K562 (cell line): Measurements from ENCODE around the gene ARL4D. TPM values are rescaled to one million over a fixed set of nuclear protein-coding genes. Genes with fewer than 3 reads are reported as not detected.

ENCODE experiments used
- ASH1L ChIP-seq: fragments of 450-650 bp; IDR thresholded peaks from 2 replicates; pipeline ENCODE4 v1.6.1; 2018; ENCODE audit warnings: borderline replicate concordance, mild to moderate bottlenecking, low read depth; ENCODE audit not compliant: partially characterized antibody
- CC2D1A ChIP-seq: fragments of 450-650 bp; IDR thresholded peaks from 2 replicates; pipeline ENCODE4 v1.6.1; 2017; ENCODE audit warnings: mild to moderate bottlenecking
- CHD2 ChIP-seq: IDR thresholded peaks from 2 replicates; pipeline ENCODE4 v1.6.1; 2011; ENCODE audit warnings: low read depth, low read length
- DNMT1 ChIP-seq: fragments of 450-650 bp; IDR thresholded peaks from 2 replicates; pipeline ENCODE4 v1.6.1; 2016; ENCODE audit warnings: antibody characterized with exemption, mild to moderate bottlenecking
- MECOM ChIP-seq: fragments of 250-450 bp; sonication (Bioruptor Pico); IDR thresholded peaks from 2 replicates; pipeline ENCODE4 v1.8.0; 2022; ENCODE audit warnings: inconsistent platforms
- MTF1 ChIP-seq: fragments of 250-450 bp; sonication (Bioruptor Pico); IDR thresholded peaks from 2 replicates; pipeline ENCODE4 v1.9.0; 2021; ENCODE audit warnings: moderate library complexity, mild to moderate bottlenecking, inconsistent platforms, borderline replicate concordance
- PHTF2 ChIP-seq: fragments of 250-450 bp; sonication (Bioruptor Pico); IDR thresholded peaks from 2 replicates; pipeline ENCODE4 v1.5.0; 2021; ENCODE audit warnings: mild to moderate bottlenecking
- RCOR1 ChIP-seq, 2 experiments: IDR thresholded peaks; 2 replicates each; pipeline ENCODE4 v1.6.1; 2012; ENCODE audit warnings: low read depth in 2 of 2, low read length in 2 of 2, borderline replicate concordance in 1 of 2, improper control_type of control experiment in 1 of 2
- STAT5B ChIP-seq: fragments of 250-450 bp; sonication (Bioruptor Pico); IDR thresholded peaks from 2 replicates; pipeline ENCODE4 v1.8.0; 2021; ENCODE audit warnings: mild to moderate bottlenecking, inconsistent platforms
- YBX1 ChIP-seq: fragments of 450-650 bp; IDR thresholded peaks from 2 replicates; pipeline ENCODE4 v1.7.1; 2016; ENCODE audit warnings: mild to moderate bottlenecking
- ZNF124 ChIP-seq: sonication (generic); formaldehyde crosslinking; IDR thresholded peaks from 2 replicates; pipeline ENCODE4 v1.8.1; 2022; ENCODE audit warnings: missing genetic modification reagents
- ZNF197 ChIP-seq: fragments of 200-800 bp; sonication (Bioruptor generic); IDR thresholded peaks from 2 replicates; pipeline ENCODE4 v1.6.1; 2016; ENCODE audit warnings: low read depth, missing genetic modification characterization, missing compliant biosample characterization
- polyA plus RNA-seq, 8 experiments: library from polyadenylated mRNA; depleted of rRNA in 4 of 8; stranded (reverse) in 5 of 8; unstranded in 3 of 8; fragments of >200 nt; fragmentation: Nextera tagmentation in 2 of 8; fragmentation: Illumina TruSeq in 1 of 8; extraction: Ambion mirVana in 2 of 8; extraction: Trizol in 1 of 8; gene quantifications; 2 replicates each; pipeline versions ENCODE4 v1.2.1 to v1.2.3, GENCODE V29; 2011 to 2014; ENCODE audit warnings: inconsistent platforms in 1 of 8, missing spikeins in 1 of 8
- total RNA-seq, 7 experiments: library from RNA; depleted of rRNA in 6 of 7; stranded (reverse); fragments of >200 nt in 6 of 7; fragmentation: Illumina TruSeq in 2 of 7; extraction: Trizol in 2 of 7; gene quantifications; 2 replicates each; pipeline versions ENCODE4 v1.2.1 to v1.2.3, GENCODE V29; 2011 to 2021; ENCODE audit warnings: low replicate concordance in 1 of 7
- TF ChIP-seq, protein P1 (sequence below): sonication (generic); formaldehyde crosslinking; IDR thresholded peaks from 2 replicates; pipeline ENCODE4 v1.8.0; 2023; ENCODE audit warnings: mild to moderate bottlenecking, missing genetic modification reagents
- TF ChIP-seq, protein P2 (sequence below): fragments of 450-650 bp; IDR thresholded peaks from 2 replicates; pipeline ENCODE4 v1.6.1; 2017; ENCODE audit warnings: antibody characterized with exemption
- TF ChIP-seq, protein P3 (sequence below): fragments of 450-650 bp; IDR thresholded peaks from 2 replicates; pipeline ENCODE4 v1.6.1; 2018; ENCODE audit warnings: mild to moderate bottlenecking, low read depth; ENCODE audit not compliant: partially characterized antibody
- TF ChIP-seq, protein P4 (sequence below): fragments of 450-650 bp; IDR thresholded peaks from one replicate; pipeline ENCODE4 v1.6.1; 2018; ENCODE audit warnings: mild to moderate bottlenecking, moderate library complexity; ENCODE audit not compliant: partially characterized antibody
- TF ChIP-seq, protein P5 (sequence below): fragments of 450-650 bp; IDR thresholded peaks from 2 replicates; pipeline ENCODE4 v1.6.1; 2018; ENCODE audit not compliant: partially characterized antibody

ARL4D gene
- total and polyA plus RNA-seq, 9 of the 15 experiments (the other 6 are each of a cell fraction or from before 2014, with no cell fraction given) = 0.07 to 0.53 (median 0.28) TPM; not detected in 1

DNA sequence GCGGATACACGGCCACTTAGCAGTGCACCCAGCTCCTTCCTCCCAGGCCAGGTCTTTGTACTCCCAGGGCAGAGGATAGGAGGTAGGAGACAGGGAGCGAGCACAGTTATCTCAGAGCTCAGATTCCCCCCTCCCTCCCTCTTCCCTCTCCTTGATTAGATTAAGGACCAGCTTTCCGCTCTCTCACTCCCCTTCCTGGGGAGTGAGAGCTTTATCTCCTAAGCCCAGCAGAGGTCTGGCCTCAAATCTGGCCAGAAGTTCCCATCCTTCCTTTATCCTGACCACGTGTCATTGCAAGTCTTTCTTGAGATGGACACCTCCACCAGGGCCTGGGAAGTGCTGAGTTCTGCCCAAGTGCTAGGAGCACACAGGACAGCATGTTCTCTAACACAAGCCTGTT is 5.1 kb downstream of the ARL4D start (continued):
- TF ChIP-seq, protein P1, sequence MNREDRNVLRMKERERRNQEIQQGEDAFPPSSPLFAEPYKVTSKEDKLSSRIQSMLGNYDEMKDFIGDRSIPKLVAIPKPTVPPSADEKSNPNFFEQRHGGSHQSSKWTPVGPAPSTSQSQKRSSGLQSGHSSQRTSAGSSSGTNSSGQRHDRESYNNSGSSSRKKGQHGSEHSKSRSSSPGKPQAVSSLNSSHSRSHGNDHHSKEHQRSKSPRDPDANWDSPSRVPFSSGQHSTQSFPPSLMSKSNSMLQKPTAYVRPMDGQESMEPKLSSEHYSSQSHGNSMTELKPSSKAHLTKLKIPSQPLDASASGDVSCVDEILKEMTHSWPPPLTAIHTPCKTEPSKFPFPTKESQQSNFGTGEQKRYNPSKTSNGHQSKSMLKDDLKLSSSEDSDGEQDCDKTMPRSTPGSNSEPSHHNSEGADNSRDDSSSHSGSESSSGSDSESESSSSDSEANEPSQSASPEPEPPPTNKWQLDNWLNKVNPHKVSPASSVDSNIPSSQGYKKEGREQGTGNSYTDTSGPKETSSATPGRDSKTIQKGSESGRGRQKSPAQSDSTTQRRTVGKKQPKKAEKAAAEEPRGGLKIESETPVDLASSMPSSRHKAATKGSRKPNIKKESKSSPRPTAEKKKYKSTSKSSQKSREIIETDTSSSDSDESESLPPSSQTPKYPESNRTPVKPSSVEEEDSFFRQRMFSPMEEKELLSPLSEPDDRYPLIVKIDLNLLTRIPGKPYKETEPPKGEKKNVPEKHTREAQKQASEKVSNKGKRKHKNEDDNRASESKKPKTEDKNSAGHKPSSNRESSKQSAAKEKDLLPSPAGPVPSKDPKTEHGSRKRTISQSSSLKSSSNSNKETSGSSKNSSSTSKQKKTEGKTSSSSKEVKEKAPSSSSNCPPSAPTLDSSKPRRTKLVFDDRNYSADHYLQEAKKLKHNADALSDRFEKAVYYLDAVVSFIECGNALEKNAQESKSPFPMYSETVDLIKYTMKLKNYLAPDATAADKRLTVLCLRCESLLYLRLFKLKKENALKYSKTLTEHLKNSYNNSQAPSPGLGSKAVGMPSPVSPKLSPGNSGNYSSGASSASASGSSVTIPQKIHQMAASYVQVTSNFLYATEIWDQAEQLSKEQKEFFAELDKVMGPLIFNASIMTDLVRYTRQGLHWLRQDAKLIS = no peak
- no peak for TF ChIP-seq YBX1
- TF ChIP-seq ASH1L = no peak
- 0 out of 2 replicates have a peak, but pooled peaks have one; percentile 48 for TF ChIP-seq ZNF197 (CRISPR knock-in tag)
- no peak for TF ChIP-seq CHD2
- TF ChIP-seq, protein P2, sequence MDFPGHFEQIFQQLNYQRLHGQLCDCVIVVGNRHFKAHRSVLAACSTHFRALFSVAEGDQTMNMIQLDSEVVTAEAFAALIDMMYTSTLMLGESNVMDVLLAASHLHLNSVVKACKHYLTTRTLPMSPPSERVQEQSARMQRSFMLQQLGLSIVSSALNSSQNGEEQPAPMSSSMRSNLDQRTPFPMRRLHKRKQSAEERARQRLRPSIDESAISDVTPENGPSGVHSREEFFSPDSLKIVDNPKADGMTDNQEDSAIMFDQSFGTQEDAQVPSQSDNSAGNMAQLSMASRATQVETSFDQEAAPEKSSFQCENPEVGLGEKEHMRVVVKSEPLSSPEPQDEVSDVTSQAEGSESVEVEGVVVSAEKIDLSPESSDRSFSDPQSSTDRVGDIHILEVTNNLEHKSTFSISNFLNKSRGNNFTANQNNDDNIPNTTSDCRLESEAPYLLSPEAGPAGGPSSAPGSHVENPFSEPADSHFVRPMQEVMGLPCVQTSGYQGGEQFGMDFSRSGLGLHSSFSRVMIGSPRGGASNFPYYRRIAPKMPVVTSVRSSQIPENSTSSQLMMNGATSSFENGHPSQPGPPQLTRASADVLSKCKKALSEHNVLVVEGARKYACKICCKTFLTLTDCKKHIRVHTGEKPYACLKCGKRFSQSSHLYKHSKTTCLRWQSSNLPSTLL = no peak
- TF ChIP-seq STAT5B = no peak
- TF ChIP-seq RCOR1 (IDR thresholded peaks at IDR 0.05; ENCODE audit: borderline replicate concordance in 1 of 2, low read depth in 2 of 2, low read length in 2 of 2) = peak; percentile 98 to 100
- TF ChIP-seq CC2D1A = peak; percentile 59; the same call in 1 of the 2 replicates
- TF ChIP-seq, protein P3, sequence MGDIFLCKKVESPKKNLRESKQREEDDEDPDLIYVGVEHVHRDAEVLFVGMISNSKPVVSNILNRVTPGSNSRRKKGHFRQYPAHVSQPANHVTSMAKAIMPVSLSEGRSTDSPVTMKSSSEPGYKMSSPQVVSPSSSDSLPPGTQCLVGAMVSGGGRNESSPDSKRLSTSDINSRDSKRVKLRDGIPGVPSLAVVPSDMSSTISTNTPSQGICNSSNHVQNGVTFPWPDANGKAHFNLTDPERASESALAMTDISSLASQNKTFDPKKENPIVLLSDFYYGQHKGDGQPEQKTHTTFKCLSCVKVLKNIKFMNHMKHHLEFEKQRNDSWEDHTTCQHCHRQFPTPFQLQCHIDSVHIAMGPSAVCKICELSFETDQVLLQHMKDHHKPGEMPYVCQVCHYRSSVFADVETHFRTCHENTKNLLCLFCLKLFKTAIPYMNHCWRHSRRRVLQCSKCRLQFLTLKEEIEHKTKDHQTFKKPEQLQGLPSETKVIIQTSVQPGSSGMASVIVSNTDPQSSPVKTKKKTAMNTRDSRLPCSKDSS = no peak
- no peak for TF ChIP-seq MTF1
- TF ChIP-seq ZNF124 (CRISPR knock-in tag) = no peak
- TF ChIP-seq, protein P4, sequence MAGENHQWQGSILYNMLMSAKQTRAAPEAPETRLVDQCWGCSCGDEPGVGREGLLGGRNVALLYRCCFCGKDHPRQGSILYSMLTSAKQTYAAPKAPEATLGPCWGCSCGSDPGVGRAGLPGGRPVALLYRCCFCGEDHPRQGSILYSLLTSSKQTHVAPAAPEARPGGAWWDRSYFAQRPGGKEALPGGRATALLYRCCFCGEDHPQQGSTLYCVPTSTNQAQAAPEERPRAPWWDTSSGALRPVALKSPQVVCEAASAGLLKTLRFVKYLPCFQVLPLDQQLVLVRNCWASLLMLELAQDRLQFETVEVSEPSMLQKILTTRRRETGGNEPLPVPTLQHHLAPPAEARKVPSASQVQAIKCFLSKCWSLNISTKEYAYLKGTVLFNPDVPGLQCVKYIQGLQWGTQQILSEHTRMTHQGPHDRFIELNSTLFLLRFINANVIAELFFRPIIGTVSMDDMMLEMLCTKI = no peak
- TF ChIP-seq, protein P5, sequence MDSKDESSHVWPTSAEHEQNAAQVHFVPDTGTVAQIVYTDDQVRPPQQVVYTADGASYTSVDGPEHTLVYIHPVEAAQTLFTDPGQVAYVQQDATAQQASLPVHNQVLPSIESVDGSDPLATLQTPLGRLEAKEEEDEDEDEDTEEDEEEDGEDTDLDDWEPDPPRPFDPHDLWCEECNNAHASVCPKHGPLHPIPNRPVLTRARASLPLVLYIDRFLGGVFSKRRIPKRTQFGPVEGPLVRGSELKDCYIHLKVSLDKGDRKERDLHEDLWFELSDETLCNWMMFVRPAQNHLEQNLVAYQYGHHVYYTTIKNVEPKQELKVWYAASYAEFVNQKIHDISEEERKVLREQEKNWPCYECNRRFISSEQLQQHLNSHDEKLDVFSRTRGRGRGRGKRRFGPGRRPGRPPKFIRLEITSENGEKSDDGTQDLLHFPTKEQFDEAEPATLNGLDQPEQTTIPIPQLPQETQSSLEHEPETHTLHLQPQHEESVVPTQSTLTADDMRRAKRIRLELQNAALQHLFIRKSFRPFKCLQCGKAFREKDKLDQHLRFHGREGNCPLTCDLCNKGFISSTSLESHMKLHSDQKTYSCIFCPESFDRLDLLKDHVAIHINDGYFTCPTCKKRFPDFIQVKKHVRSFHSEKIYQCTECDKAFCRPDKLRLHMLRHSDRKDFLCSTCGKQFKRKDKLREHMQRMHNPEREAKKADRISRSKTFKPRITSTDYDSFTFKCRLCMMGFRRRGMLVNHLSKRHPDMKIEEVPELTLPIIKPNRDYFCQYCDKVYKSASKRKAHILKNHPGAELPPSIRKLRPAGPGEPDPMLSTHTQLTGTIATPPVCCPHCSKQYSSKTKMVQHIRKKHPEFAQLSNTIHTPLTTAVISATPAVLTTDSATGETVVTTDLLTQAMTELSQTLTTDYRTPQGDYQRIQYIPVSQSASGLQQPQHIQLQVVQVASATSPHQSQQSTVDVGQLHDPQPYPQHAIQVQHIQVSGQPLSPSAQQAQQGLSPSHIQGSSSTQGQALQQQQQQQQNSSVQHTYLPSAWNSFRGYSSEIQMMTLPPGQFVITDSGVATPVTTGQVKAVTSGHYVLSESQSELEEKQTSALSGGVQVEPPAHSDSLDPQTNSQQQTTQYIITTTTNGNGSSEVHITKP = no peak
- TF ChIP-seq DNMT1 = no peak
- TF ChIP-seq PHTF2 = no peak
- no peak for TF ChIP-seq MECOM (CRISPR knock-in tag)
